ENCODE results near the gene PCDHB11.
"Not testable (repeated sequence)": the region's sequence is repeated elsewhere in the genome, so short reads cannot be mapped to it uniquely, and the experiment has no call there.

The PCDHB11 gene

GRCh38 chr5:141246971-141247370, 47.5 kb downstream of the PCDHB11 start:
- DNase-seq, result not testable (repeated sequence)

GRCh38 chr5:141247434-141247833, 48.0 kb downstream of the PCDHB11 start:
- not testable (repeated sequence) for DNase-seq

GRCh38 chr5:141250576-141250975, 51.1 kb downstream of the PCDHB11 start:
- DNase-seq, result no peak
